GM10248 (cell line): ENCODE measurements around the gene TESPA1.
A peak's percentile ranks its signal among the peaks of the same experiment; 100 is the strongest.

Experiments
- CTCF ChIA-PET: fragments of 300-600 bp; sonication (Branson Sonifier 250); formaldehyde crosslinking; extraction: SDS; loops from one replicate; lab custom pipeline; 2021; ENCODE audit warnings: antibody characterized with exemption; lab: Yijun Ruan, JAX
- POLR2A ChIA-PET: fragments of 350-650 bp; sonication (Branson Sonifier 250); formaldehyde crosslinking; extraction: SDS; loops from one replicate; lab custom pipeline; 2020; ENCODE audit warnings: antibody characterized with exemption; lab: Yijun Ruan, JAX
- DNase-seq: peaks from one replicate; pipeline ENCODE4 v3.0.0; 2012; ENCODE audit errors: extremely low spot score
- CTCF ChIP-seq: IDR thresholded peaks from 2 replicates; pipeline ENCODE4 v1.5.1; 2012; ENCODE audit warnings: mild to moderate bottlenecking, low read depth; ENCODE audit errors: extremely low read depth, missing control alignments, control extremely low read depth

TESPA1 gene

GRCh38 chr12:54967461-54967860, 17.1 kb downstream of the TESPA1 start:
- POLR2A ChIA-PET, result no interaction called here
- CTCF ChIA-PET, result interaction anchor here (1.6 to 6.3 kb wide), 3 partner anchors 8 to 26 kb away, joined by 4 to 59 read pairs (median 4); no protein-coding TSS in a partner anchor
- TF ChIP-seq CTCF, result no peak
- no peak for DNase-seq

- TF ChIP-seq CTCF, result no peak
- CTCF ChIA-PET, result interaction anchor here (0.7 to 7.8 kb wide), 10 partner anchors 10 to 211 kb away, joined by 3 to 62 read pairs (median 11); partner anchors contain the start of genes MUCL1 and TESPA1
Observed at GRCh38 chr12:54961190-54961589, 23.4 kb downstream of the TESPA1 start.

GRCh38 chr12:54959291-54960018, 25.1 kb downstream of the TESPA1 start:
- CTCF ChIA-PET, result interaction anchor here (0.6 to 7.8 kb wide), 15 partner anchors 11 to 257 kb away, joined by 3 to 62 read pairs (median 10); partner anchors contain the start of genes MUCL1 and TESPA1
- DNase-seq, result peak; percentile 22
- TF ChIP-seq CTCF, result no peak
- POLR2A ChIA-PET, result no interaction called here

More at GRCh38 chr12:54961190-54961589, 23.4 kb downstream of the TESPA1 start:
- no peak for DNase-seq
- POLR2A ChIA-PET, result no interaction called here

- POLR2A ChIA-PET, result no interaction called here
- CTCF ChIA-PET, result interaction anchor here (0.7 to 7.8 kb wide), 23 partner anchors 8 to 390 kb away, joined by 3 to 62 read pairs (median 3); partner anchors contain the start of gene MUCL1
- peak; percentile 40 for DNase-seq
- peak; percentile 75 for TF ChIP-seq CTCF
Observed at GRCh38 chr12:54958048-54958658, 26.4 kb downstream of the TESPA1 start.

GRCh38 chr12:54956818-54957641, 27.5 kb downstream of the TESPA1 start:
- TF ChIP-seq CTCF, result no peak
- no peak for DNase-seq
- ChIA-PET CTCF (interaction anchor here (0.7 to 7.8 kb wide), 18 partner anchors 8 to 299 kb away, joined by 3 to 62 read pairs (median 4); partner anchors contain the start of gene MUCL1), POLR2A (no interaction called here)

GRCh38 chr12:54956322-54956721, 28.2 kb downstream of the TESPA1 start:
- CTCF ChIA-PET, result interaction anchor here (1.0 to 7.8 kb wide), 12 partner anchors 9 to 298 kb away, joined by 3 to 62 read pairs (median 6); partner anchors contain the start of gene MUCL1
- POLR2A ChIA-PET, result no interaction called here
- DNase-seq, result no peak
- TF ChIP-seq CTCF, result no peak
